Activated B cell treated with CpG ODN at 0.5 μM for 24 hours (primary cell): ENCODE results near the gene SEPTIN5. TPM values are rescaled to one million over a fixed set of nuclear protein-coding genes. Genes with fewer than 3 reads are reported as not detected.

Experiments used
- ATAC-seq: fragments of 200-7000 bp; cut with Tn5 transposase; one replicate; pipeline ENCODE4 v1.10.0; 2021; ENCODE audit warnings: low read depth, mild to moderate bottlenecking, moderate library complexity
- CTCF ChIA-PET: fragments of 350-600 bp; sonication (Branson Sonifier 250); formaldehyde crosslinking; loops from one replicate; lab custom pipeline; 2021; ENCODE audit warnings: antibody characterized with exemption; lab: Charles Lee
- POLR2A ChIA-PET: fragments of 350-600 bp; sonication (Branson Sonifier 250); formaldehyde crosslinking; loops from one replicate; lab custom pipeline; 2021; ENCODE audit warnings: antibody characterized with exemption; lab: Charles Lee
- DNase-seq: peaks from one replicate; pipeline ENCODE4 v3.0.0; 2022
- H3K27ac Mint-ChIP-seq: one replicate; pipeline ENCODE4 v1.8.0; 2020; ENCODE audit warnings: mixed read lengths
- H3K27me3 Mint-ChIP-seq: one replicate; pipeline ENCODE4 v1.8.0; 2021; ENCODE audit warnings: mixed read lengths
- H3K36me3 Mint-ChIP-seq: one replicate; pipeline ENCODE4 v1.8.0; 2021; ENCODE audit warnings: low read depth, mixed read lengths
- H3K4me1 Mint-ChIP-seq: one replicate; pipeline ENCODE4 v1.8.0; 2021; ENCODE audit warnings: mixed read lengths
- H3K4me3 Mint-ChIP-seq: one replicate; pipeline ENCODE4 v1.8.0; 2020; ENCODE audit warnings: mild to moderate bottlenecking, mixed read lengths
- H3K9me3 Mint-ChIP-seq: one replicate; pipeline ENCODE4 v1.8.0; 2020; ENCODE audit warnings: mixed read lengths
- intact Hi-C: fragments of 100-400 bp; cut with micrococcal nuclease; formaldehyde crosslinking; loops from one replicate; pipeline ENCODE4 v1.15.1; 2024
- total RNA-seq: library from RNA; stranded (reverse); gene quantifications from 2 replicates; pipeline ENCODE4 v1.2.3, GENCODE V29; 2022
- TF ChIP-seq, protein P1 (sequence below): fragments of 200-600 bp; IDR thresholded peaks from one replicate; pipeline ENCODE4 v1.8.0; 2022; ENCODE audit warnings: antibody characterized with exemption, mild to moderate bottlenecking

Gene SEPTIN5
- total RNA-seq, 1 donor from 2014 or later: not detected

GRCh38 chr22:19762568-19763457 lies 48.5 kb downstream of the SEPTIN5 start:
- TF ChIP-seq, protein P1, sequence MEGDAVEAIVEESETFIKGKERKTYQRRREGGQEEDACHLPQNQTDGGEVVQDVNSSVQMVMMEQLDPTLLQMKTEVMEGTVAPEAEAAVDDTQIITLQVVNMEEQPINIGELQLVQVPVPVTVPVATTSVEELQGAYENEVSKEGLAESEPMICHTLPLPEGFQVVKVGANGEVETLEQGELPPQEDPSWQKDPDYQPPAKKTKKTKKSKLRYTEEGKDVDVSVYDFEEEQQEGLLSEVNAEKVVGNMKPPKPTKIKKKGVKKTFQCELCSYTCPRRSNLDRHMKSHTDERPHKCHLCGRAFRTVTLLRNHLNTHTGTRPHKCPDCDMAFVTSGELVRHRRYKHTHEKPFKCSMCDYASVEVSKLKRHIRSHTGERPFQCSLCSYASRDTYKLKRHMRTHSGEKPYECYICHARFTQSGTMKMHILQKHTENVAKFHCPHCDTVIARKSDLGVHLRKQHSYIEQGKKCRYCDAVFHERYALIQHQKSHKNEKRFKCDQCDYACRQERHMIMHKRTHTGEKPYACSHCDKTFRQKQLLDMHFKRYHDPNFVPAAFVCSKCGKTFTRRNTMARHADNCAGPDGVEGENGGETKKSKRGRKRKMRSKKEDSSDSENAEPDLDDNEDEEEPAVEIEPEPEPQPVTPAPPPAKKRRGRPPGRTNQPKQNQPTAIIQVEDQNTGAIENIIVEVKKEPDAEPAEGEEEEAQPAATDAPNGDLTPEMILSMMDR: no peak
- no peak overlapping the region for H3K4me3 Mint-ChIP-seq
- intact Hi-C loops: no loop called here
- ChIA-PET POLR2A (no interaction called here), CTCF (no interaction called here)
- no peaks in the 10 kb centered on the region for H3K36me3 Mint-ChIP-seq
- H3K9me3 Mint-ChIP-seq: no peaks in the 10 kb centered on the region
- no peak overlapping the region for H3K27ac Mint-ChIP-seq
- peaks cover 42% of the 10 kb centered on the region for H3K27me3 Mint-ChIP-seq
- DNase-seq: no peak
- peaks cover 25% of the 10 kb centered on the region for H3K4me1 Mint-ChIP-seq
- ATAC-seq: no peak

DNA sequence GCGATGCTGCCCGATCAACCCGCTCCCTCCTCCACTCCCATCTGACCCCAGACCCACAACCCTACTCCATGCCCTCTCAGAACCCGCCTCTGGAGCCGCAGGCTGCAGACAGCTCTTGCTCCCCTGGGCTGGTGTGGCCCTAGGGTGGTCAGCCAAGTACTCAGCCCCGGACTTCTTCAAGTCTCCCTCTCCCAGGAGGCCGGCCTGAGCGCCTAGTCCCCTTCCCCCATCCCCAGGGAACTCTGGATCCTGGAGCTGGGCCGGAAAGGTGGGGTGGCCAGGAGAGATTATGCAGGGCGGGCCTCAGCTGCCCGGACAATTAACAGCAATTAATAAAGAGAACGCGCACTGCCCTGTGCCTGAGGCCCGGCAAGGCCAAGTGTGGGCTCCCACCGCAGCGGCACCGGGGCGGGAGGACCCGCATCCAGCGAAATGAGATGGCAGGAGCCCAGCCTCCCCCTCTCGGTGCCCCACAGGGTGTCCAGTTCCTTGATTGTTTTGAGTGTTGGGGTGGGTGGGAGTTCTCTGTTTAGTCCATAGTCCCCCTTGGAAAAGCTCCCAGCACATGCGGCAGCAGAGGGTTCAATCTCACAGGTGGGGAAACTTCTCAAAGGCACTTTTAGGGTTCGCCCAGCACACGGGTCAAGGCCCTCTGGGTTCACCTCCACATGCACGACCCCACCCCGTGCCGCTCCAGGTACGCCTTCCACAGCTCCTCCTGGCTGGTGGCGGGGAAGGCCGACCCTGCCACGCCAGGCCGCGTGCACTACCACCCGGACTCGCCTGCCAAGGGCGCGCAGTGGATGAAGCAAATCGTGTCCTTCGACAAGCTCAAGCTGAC lies 49.4 kb downstream of the SEPTIN5 start:
- H3K9me3 Mint-ChIP-seq: no peaks in the 10 kb centered on the region
- CTCF ChIA-PET: no interaction called here
- intact Hi-C loops: no loop called here

GRCh38 chr22:19764299-19764593 lies 49.9 kb downstream of the SEPTIN5 start:
- Mint-ChIP-seq H3K9me3 (no peaks in the 10 kb centered on the region), H3K4me3 (no peak overlapping the region), H3K27me3 (peaks cover 51% of the 10 kb centered on the region), H3K36me3 (no peaks in the 10 kb centered on the region), H3K27ac (no peak overlapping the region), H3K4me1 (peaks cover 30% of the 10 kb centered on the region)
- TF ChIP-seq, protein P1: no peak
- ChIA-PET POLR2A (no interaction called here), CTCF (interaction anchor here (0.9 kb wide), 1 partner anchor 146 kb away, joined by 4 read pairs; no protein-coding TSS in a partner anchor)
- no peak for ATAC-seq
- DNase-seq: no peak
- intact Hi-C loops: no loop called here

More for the DNA sequence above, 49.4 kb downstream of the SEPTIN5 start:
- peaks cover 28% of the 10 kb centered on the region for H3K4me1 Mint-ChIP-seq
- H3K36me3 Mint-ChIP-seq: no peaks in the 10 kb centered on the region
- H3K27ac Mint-ChIP-seq: no peak overlapping the region
- TF ChIP-seq, protein P1: no peak
- no peak for DNase-seq
- POLR2A ChIA-PET: no interaction called here
- no peak for ATAC-seq
- H3K4me3 Mint-ChIP-seq: no peak overlapping the region
- H3K27me3 Mint-ChIP-seq: peaks cover 49% of the 10 kb centered on the region

GRCh38 chr22:19764636-19765476 lies 50.6 kb downstream of the SEPTIN5 start:
- no peaks in the 10 kb centered on the region for H3K9me3 Mint-ChIP-seq
- intact Hi-C loops: no loop called here
- TF ChIP-seq, protein P1: no peak
- peaks cover 52% of the 10 kb centered on the region for H3K27me3 Mint-ChIP-seq
- H3K36me3 Mint-ChIP-seq: no peaks in the 10 kb centered on the region
- ATAC-seq (no peak), DNase-seq (no peak)
- no peak overlapping the region for H3K4me3 Mint-ChIP-seq
- H3K27ac Mint-ChIP-seq: no peak overlapping the region
- ChIA-PET POLR2A (no interaction called here), CTCF (interaction anchor here (0.9 kb wide), 1 partner anchor 145 kb away, joined by 4 read pairs; no protein-coding TSS in a partner anchor)
- H3K4me1 Mint-ChIP-seq: peaks cover 25% of the 10 kb centered on the region
